Caki2 (cell line): ENCODE data around the gene PRKAR2B. TPM values are rescaled to one million over a fixed set of nuclear protein-coding genes. Genes with fewer than 3 reads are reported as not detected.
A peak's percentile ranks its signal among the peaks of the same experiment; 100 is the strongest.
"Not testable (repeated sequence)": the region's sequence is repeated elsewhere in the genome, so short reads cannot be mapped to it uniquely, and the experiment has no call there.

Experiments
- DNase-seq: peaks from one replicate; pipeline ENCODE4 v3.0.0-alpha.2; 2015; ENCODE audit warnings: low read depth
- in situ Hi-C: cut with HindIII; loops from 2 replicates; pipeline ENCODE4 v1.10.0; 2016; ENCODE audit warnings: low sequenced_read_pairs, low pct_unique_long_range_greater_than_20kb, mixed read lengths
- total RNA-seq: library from RNA; depleted of rRNA; stranded (reverse); fragments of >200 nt; shearing (Covaris generic); gene quantifications from 2 replicates; pipeline ENCODE4 v1.2.3, GENCODE V29; 2014; ENCODE audit warnings: low replicate concordance

Gene PRKAR2B
- total RNA-seq, 1 experiment from 2014 or later, result 14.0 TPM

GRCh38 chr7:107024906-107025305 is 19.6 kb upstream of the PRKAR2B start:
- DNase-seq, result no peak
- in situ Hi-C loops, result no loop called here

GRCh38 chr7:107025449-107026103 is 18.9 kb upstream of the PRKAR2B start:
- DNase-seq, result no peak
- in situ Hi-C loops, result no loop called here

- no peak for DNase-seq
- in situ Hi-C loops, result no loop called here
These were observed 18.3 kb upstream of the PRKAR2B start for GRCh38 chr7:107026166-107026565.

- no peak for DNase-seq
- in situ Hi-C loops, result no loop called here
These were observed 17.3 kb upstream of the PRKAR2B start for GRCh38 chr7:107027208-107027607.

- DNase-seq, result no peak
- in situ Hi-C loops, result no loop called here
These were observed 15.3 kb upstream of the PRKAR2B start for GRCh38 chr7:107029061-107029763.

GRCh38 chr7:107029764-107030286 is 14.7 kb upstream of the PRKAR2B start:
- in situ Hi-C loops, result no loop called here
- DNase-seq, result no peak

GRCh38 chr7:107032050-107032449 is 12.5 kb upstream of the PRKAR2B start:
- in situ Hi-C loops, result no loop called here

GRCh38 chr7:107032720-107033438 is 11.6 kb upstream of the PRKAR2B start:
- in situ Hi-C loops, result no loop called here
- no peak for DNase-seq

More at GRCh38 chr7:107032050-107032449, 12.5 kb upstream of the PRKAR2B start:
- DNase-seq, result no peak

GRCh38 chr7:107034553-107034952 is 10.0 kb upstream of the PRKAR2B start:
- no peak for DNase-seq
- in situ Hi-C loops, result no loop called here

GRCh38 chr7:107035446-107035845 is 9.1 kb upstream of the PRKAR2B start:
- DNase-seq, result peak; percentile 35
- in situ Hi-C loops, result no loop called here

- DNase-seq, result no peak
- in situ Hi-C loops, result no loop called here
These were observed 8.0 kb upstream of the PRKAR2B start for GRCh38 chr7:107036535-107036934.

- in situ Hi-C loops, result no loop called here
- no peak for DNase-seq
These were observed 6.5 kb upstream of the PRKAR2B start for GRCh38 chr7:107037717-107038603.

GRCh38 chr7:107039199-107039900 is 5.2 kb upstream of the PRKAR2B start:
- in situ Hi-C loops, result no loop called here
- no peak for DNase-seq

- in situ Hi-C loops, result no loop called here
- DNase-seq, result no peak
These were observed 3.4 kb upstream of the PRKAR2B start for GRCh38 chr7:107041097-107041496.

- DNase-seq, in situ Hi-C loops: not testable (repeated sequence)
These were observed 2.7 kb upstream of the PRKAR2B start for GRCh38 chr7:107041764-107042163.

- DNase-seq, in situ Hi-C loops: not testable (repeated sequence)
These were observed 2.1 kb upstream of the PRKAR2B start for GRCh38 chr7:107042326-107042910.

GRCh38 chr7:107043491-107043890 is 1.0 kb upstream of the PRKAR2B start:
- DNase-seq, result no peak
- in situ Hi-C loops, result no loop called here
